ENCODE data around the gene ZNF598. TPM values are rescaled to one million over a fixed set of nuclear protein-coding genes. Genes with fewer than 3 reads are reported as not detected.

ZNF598 gene
- total RNA-seq, 4 donors from 2014 or later: 56.1 to 117 (median 86.5) TPM

GRCh38 chr16:2006317-2006716 lies 3.3 kb downstream of the ZNF598 start:
- no peak for DNase-seq (ENCODE audit: low spot score in 2 of 2)
- TF ChIP-seq POLR2A (IDR thresholded peaks at IDR 0.05) (no peak), CTCF (IDR thresholded peaks at IDR 0.05) (no peak)
- intact Hi-C loops (cut with DNase I; ENCODE audit: low total_unique reads): no loop called here
- WGBS, 2 donors: 86 to 93% methylated on average over 8 of the region's 8 CpGs
- H3K4me3 ChIP-seq (ENCODE audit: low read depth, poor library complexity, severe bottlenecking): no peak overlapping the region

DNA sequence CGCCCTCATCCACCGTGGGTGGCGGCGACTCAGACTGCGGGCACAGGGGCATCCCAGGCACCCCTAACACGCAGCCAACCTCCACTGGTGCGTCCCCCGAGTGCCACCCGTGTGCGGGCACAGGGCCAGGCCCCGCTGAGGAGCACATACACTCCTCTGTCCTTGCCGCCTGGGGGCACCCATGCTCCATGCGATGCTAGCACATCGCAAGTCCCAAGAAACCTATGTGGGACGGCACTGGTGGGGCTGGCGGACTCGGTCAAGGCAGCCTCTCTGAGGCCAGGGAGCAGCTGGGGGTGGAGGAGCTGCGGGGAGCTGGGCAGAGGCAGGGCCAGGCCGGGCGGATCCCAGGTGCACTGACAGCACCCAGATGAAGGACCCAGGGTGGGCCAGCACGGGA lies 4.0 kb downstream of the ZNF598 start:
- 61 to 62% methylated on average over 18 of the region's 21 CpGs for WGBS, 2 donors
- intact Hi-C loops (cut with DNase I; ENCODE audit: low total_unique reads): no loop called here

DNA sequence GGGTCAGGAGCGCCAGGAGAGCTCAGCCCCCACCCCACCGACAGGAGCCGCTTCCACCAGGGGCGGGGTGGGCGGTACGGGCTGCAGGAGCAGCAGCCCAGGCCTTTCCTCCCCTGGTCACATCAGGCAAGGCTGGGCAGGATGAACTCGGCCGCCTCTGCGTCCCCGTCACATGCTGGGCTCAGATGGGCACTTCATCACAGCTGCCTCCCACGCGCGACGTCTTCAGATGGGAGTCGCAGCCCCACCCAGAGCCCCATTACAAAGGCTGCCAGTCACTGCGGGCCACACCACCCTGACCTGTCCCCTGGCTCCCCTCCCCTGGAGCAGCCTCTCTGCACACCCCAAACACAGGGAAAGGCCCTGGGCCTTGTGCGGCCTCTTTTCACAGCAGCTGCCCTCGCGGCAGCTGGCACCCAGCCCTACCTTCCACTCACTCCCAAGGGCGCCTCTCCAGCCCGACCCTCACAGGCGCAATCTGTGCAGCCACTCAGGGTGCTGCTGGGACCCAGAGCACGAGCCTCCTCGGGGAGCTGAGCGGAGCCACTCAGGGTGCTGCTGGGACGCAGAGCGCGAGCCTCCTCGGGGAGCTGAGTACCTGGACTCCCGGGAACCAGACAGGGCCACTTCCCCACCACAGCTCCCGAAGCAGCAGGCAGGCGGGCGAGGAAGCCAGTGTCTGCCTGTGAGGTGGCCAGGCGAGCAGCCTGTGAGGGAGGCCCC lies 4.7 kb downstream of the ZNF598 start:
- whole genome bisulfite sequencing, 2 donors: 58 to 87% methylated on average over 15 to 32 of the region's 34 CpGs
- TF ChIP-seq POLR2A (IDR thresholded peaks at IDR 0.05): no peak
- H3K4me3 ChIP-seq (ENCODE audit: low read depth, poor library complexity, severe bottlenecking): no peak overlapping the region
- no peak for DNase-seq (ENCODE audit: low spot score in 2 of 2)
- intact Hi-C loops (cut with DNase I; ENCODE audit: low total_unique reads): no loop called here

More for the DNA sequence above, 4.0 kb downstream of the ZNF598 start:
- H3K4me3 ChIP-seq (ENCODE audit: low read depth, poor library complexity, severe bottlenecking): no peak overlapping the region
- TF ChIP-seq POLR2A (IDR thresholded peaks at IDR 0.05) (no peak), CTCF (IDR thresholded peaks at IDR 0.05) (no peak)
- DNase-seq (ENCODE audit: low spot score in 2 of 2): no peak

DNA sequence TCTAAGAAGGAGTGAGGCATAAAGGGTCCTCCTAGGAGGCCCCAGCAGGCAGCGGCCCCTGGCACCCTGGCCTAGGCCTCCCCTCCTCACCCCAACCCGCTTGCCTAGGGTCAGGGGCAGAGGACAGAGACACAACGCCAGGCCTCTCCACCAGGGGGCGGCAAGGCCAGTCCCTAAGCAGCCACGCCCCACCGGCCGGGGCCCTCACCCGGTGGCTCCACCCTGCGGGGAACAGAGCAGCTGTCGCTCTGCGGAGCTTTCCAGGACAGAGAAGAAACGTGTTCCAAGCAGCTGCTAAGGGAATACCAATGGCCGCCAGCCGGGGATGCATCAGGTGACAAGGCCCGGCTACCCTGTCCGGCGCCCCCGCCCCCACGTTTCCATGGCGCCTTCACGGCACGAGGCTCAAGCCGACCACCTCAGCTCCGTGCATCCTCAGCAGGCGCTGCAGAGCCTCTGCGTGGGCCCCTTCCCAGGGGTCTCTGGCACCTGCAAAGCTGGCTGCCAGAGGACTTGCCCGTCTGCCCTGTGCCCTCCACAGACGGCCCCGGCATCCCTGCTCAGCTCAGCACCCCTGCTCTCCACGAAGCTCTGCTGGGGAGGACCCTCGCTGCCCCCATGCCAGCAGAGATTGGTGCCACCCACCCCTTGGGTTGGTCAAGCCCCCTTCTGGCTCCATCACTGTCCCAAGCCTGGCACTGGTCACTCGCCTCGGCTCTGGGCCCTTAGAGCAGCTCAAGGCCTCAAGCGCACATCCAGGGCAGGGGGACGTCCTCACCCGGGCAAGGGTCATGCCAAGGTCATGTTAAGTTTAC lies 5.6 kb downstream of the ZNF598 start:
- no peak overlapping the region for H3K4me3 ChIP-seq (ENCODE audit: low read depth, poor library complexity, severe bottlenecking)
- 34% methylated on average over 33 of the region's 36 CpGs for WGBS, 2 donors
- intact Hi-C loops (cut with DNase I; ENCODE audit: low total_unique reads): no loop called here

DNA sequence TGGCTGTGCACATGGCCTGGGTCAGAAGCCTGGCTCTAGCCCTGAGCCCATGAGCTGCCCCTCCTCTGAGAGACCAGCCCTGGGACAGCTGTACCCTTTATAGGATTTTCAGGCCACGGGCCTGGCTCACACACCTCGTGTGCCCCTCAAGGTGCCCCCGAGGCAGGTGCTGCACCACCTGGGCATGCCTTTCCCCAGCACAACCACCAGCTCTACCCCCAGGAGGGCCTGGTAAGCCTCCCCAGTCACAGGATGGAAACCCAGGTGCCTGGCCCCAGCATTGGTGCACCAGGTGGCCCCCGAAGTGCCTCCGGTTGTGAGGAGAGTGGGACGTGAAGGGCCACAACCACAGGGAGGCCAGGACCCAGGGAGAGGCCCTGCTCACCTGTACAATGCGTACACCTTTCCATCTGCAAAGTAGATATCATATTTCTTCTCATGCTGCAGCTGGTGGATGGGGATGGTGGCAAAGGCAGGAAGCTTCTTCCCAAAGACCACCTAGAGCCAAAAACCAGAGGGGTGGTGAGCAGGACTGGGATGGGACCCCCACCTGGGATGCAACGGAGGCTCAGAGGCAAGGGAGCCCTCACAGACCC lies 6.3 kb downstream of the ZNF598 start:
- no peak overlapping the region for H3K4me3 ChIP-seq (ENCODE audit: low read depth, poor library complexity, severe bottlenecking)
- TF ChIP-seq POLR2A (IDR thresholded peaks at IDR 0.05): no peak
- TF ChIP-seq CTCF (IDR thresholded peaks at IDR 0.05): no peak
- intact Hi-C loops (cut with DNase I; ENCODE audit: low total_unique reads): no loop called here
- no peak for DNase-seq (ENCODE audit: low spot score in 2 of 2)
- 79 to 82% methylated on average over 6 to 8 of the region's 8 CpGs for WGBS, 2 donors

More for the DNA sequence above, 5.6 kb downstream of the ZNF598 start:
- DNase-seq (ENCODE audit: low spot score in 2 of 2): peak; percentile 74 to 95
- TF ChIP-seq CTCF (IDR thresholded peaks at IDR 0.05) (peak in 1 of 3 donors; percentile 57), POLR2A (IDR thresholded peaks at IDR 0.05) (no peak)

Measured in lower leg skin (tissue), 4 donors.